ENCODE measurements around the gene ABCC10.

Gene ABCC10

GRCh38 chr6:43478008-43478372, 50.6 kb downstream of the ABCC10 start:
- TF ChIP-seq, protein P1, sequence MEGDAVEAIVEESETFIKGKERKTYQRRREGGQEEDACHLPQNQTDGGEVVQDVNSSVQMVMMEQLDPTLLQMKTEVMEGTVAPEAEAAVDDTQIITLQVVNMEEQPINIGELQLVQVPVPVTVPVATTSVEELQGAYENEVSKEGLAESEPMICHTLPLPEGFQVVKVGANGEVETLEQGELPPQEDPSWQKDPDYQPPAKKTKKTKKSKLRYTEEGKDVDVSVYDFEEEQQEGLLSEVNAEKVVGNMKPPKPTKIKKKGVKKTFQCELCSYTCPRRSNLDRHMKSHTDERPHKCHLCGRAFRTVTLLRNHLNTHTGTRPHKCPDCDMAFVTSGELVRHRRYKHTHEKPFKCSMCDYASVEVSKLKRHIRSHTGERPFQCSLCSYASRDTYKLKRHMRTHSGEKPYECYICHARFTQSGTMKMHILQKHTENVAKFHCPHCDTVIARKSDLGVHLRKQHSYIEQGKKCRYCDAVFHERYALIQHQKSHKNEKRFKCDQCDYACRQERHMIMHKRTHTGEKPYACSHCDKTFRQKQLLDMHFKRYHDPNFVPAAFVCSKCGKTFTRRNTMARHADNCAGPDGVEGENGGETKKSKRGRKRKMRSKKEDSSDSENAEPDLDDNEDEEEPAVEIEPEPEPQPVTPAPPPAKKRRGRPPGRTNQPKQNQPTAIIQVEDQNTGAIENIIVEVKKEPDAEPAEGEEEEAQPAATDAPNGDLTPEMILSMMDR (IDR thresholded peaks at IDR 0.05; ENCODE audit: low read depth, low read length, poor library complexity, severe bottlenecking) = no peak
- TF ChIP-seq EZH2phosphoT487 (IDR thresholded peaks at IDR 0.05; ENCODE audit: borderline replicate concordance, low read length) = no peak
- H3K79me2 ChIP-seq (ENCODE audit: control insufficient read depth, low read length) = peaks cover 51% of the 10 kb centered on the region
- no peak overlapping the region for H3K27ac ChIP-seq (ENCODE audit: low read depth, low read length)

DNA sequence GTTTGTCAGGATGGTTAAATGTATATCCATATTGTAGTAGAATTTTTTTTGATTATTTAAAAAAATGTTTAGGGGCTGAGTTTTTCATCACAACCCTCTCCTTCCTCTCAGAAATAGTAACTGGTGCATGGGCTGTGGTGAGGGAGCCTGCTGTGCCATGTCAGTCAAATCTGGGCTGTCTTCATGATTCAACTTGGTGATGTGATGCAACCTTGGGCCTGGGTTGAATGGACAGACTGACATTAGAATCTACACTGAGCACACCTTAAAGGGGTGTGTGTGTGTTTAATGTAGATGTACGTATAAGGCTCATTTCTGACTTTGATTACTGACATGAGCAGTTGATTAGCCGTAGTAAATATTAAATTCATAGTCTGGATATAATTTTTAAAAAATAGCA, 53.7 kb downstream of the ABCC10 start:
- H3K79me2 ChIP-seq (ENCODE audit: control insufficient read depth, low read length) = peaks cover 67% of the 10 kb centered on the region
- H3K4me1 ChIP-seq (ENCODE audit: control insufficient read depth, low read length) = peaks cover 20% of the 10 kb centered on the region
- TF ChIP-seq, protein P1 (IDR thresholded peaks at IDR 0.05; ENCODE audit: low read depth, low read length, poor library complexity, severe bottlenecking) = no peak
- no peak for TF ChIP-seq EZH2phosphoT487 (IDR thresholded peaks at IDR 0.05; ENCODE audit: borderline replicate concordance, low read length)

More at GRCh38 chr6:43478008-43478372, 50.6 kb downstream of the ABCC10 start:
- peak overlapping the region; percentile 78 for H3K4me3 ChIP-seq (ENCODE audit: low read length)
- H3K9me3 ChIP-seq (ENCODE audit: control insufficient read depth, insufficient read depth, low read length) = no peaks in the 10 kb centered on the region
- H3K36me3 ChIP-seq (ENCODE audit: control insufficient read depth, low read length) = no peaks in the 10 kb centered on the region
- H3K9me2 ChIP-seq (replicated peaks; ENCODE audit: control insufficient read depth, low read length) = no peaks in the 10 kb centered on the region
- H4K20me1 ChIP-seq (ENCODE audit: control insufficient read depth, insufficient read depth, low read depth, low read length) = no peaks in the 10 kb centered on the region; the same call in 1 of the 2 replicates
- peaks cover 2% of the 10 kb centered on the region; the same call in 1 of the 2 replicates for H3F3A ChIP-seq (ENCODE audit: control insufficient read depth, insufficient read depth)
- H3K4me1 ChIP-seq (ENCODE audit: control insufficient read depth, low read length) = peaks cover 20% of the 10 kb centered on the region
- no peaks in the 10 kb centered on the region for H3K27me3 ChIP-seq (ENCODE audit: control insufficient read depth, low read length)
- H3K4me2 ChIP-seq (ENCODE audit: low read length) = peak overlapping the region; percentile 84

DNA sequence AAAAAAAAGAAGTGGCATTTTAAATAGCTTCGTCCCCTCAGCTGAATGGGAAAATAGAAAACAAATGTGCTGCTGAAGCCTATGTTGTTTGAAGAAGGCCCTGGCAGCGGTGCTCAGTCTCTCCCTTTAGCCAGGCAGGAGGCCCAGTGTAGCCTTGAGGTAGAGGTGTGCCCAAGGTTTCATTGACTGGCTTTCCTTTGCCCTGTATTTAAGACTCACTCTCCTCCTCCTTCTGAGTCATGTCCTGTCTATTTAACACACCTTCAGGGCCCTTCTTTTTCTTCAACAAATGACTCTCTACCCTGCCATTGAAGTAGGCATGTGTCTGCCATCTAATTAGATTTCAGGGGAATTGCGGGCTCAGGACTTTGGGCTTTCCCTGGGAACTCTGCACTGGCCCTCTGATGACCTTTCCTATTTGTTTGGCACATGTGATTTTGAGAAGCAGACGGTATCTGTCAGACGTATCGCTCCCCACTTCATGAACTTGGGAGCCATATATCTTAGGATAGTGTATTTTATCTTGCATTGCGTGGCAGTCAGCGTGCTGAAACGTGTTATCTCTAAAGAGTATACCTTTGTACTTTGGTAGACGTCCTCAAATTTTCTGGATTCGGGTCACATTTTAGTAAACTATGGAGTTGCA, 54.4 kb downstream of the ABCC10 start:
- Histone ChIP-seq H3K4me2 (ENCODE audit: low read length) (no peak overlapping the region), H3K79me2 (ENCODE audit: control insufficient read depth, low read length) (peaks cover 69% of the 10 kb centered on the region), H3K4me3 (ENCODE audit: low read length) (no peak overlapping the region), H3K27ac (ENCODE audit: low read depth, low read length) (no peak overlapping the region), H3K36me3 (ENCODE audit: control insufficient read depth, low read length) (no peaks in the 10 kb centered on the region), H3K9me2 (replicated peaks; ENCODE audit: control insufficient read depth, low read length) (no peaks in the 10 kb centered on the region), H3K4me1 (ENCODE audit: control insufficient read depth, low read length) (peaks cover 18% of the 10 kb centered on the region), H3F3A (ENCODE audit: control insufficient read depth, insufficient read depth) (no peaks in the 10 kb centered on the region; the same call in 1 of the 2 replicates), H3K27me3 (ENCODE audit: control insufficient read depth, low read length) (no peaks in the 10 kb centered on the region), H4K20me1 (ENCODE audit: control insufficient read depth, insufficient read depth, low read depth, low read length) (no peaks in the 10 kb centered on the region; the same call in 1 of the 2 replicates), H3K9me3 (ENCODE audit: control insufficient read depth, insufficient read depth, low read length) (no peaks in the 10 kb centered on the region)
- TF ChIP-seq, protein P1 (IDR thresholded peaks at IDR 0.05; ENCODE audit: low read depth, low read length, poor library complexity, severe bottlenecking) = no peak
- no peak for TF ChIP-seq EZH2phosphoT487 (IDR thresholded peaks at IDR 0.05; ENCODE audit: borderline replicate concordance, low read length)

More for the DNA sequence above, 53.7 kb downstream of the ABCC10 start:
- Histone ChIP-seq H3K4me2 (ENCODE audit: low read length) (no peak overlapping the region), H3K4me3 (ENCODE audit: low read length) (no peak overlapping the region), H3K9me3 (ENCODE audit: control insufficient read depth, insufficient read depth, low read length) (no peaks in the 10 kb centered on the region), H3K27ac (ENCODE audit: low read depth, low read length) (no peak overlapping the region), H3K36me3 (ENCODE audit: control insufficient read depth, low read length) (no peaks in the 10 kb centered on the region), H3F3A (ENCODE audit: control insufficient read depth, insufficient read depth) (peaks cover 2% of the 10 kb centered on the region; the same call in 1 of the 2 replicates), H3K27me3 (ENCODE audit: control insufficient read depth, low read length) (no peaks in the 10 kb centered on the region), H3K9me2 (replicated peaks; ENCODE audit: control insufficient read depth, low read length) (no peaks in the 10 kb centered on the region), H4K20me1 (ENCODE audit: control insufficient read depth, insufficient read depth, low read depth, low read length) (no peaks in the 10 kb centered on the region; the same call in 1 of the 2 replicates)

All from DOHH2 (cell line).